ENCODE data around the gene AMN1.

AMN1 gene

GRCh38 chr12:31627456-31628054 is 101.3 kb downstream of the AMN1 start:
- no peak for DNase-seq

- DNase-seq, result no peak
Measured at GRCh38 chr12:31626270-31626995, 102.4 kb downstream of the AMN1 start.

- no peak for DNase-seq
Measured at GRCh38 chr12:31622038-31622437, 106.8 kb downstream of the AMN1 start.

Data from NCI-H2029 (cell line).